Activated T-helper 1 cell treated with anti-CD3 and anti-CD28 coated beads, Interleukin-12 subunit alpha, Interleukin-12 subunit beta, Interleukin-2, Interleukin-4 antibody, amounts not matched to agents 30 ng/mL and 10 ng/mL and 1 ng/mL, durations not matched to agents 14 hours and 24 hours and 36 hours (primary cell): ENCODE measurements around the gene CLPTM1L. TPM values are rescaled to one million over a fixed set of nuclear protein-coding genes. Genes with fewer than 3 reads are reported as not detected.

Experiments
- DNase-seq: peaks from one replicate; pipeline ENCODE4 v3.0.0; 2021; ENCODE audit warnings: low spot score
- H3K27ac Mint-ChIP-seq: one replicate; pipeline ENCODE4 v1.8.0; 2021; ENCODE audit warnings: mild to moderate bottlenecking, mixed read lengths
- H3K27me3 Mint-ChIP-seq: one replicate; pipeline ENCODE4 v1.8.0; 2022; ENCODE audit warnings: mild to moderate bottlenecking, moderate library complexity, mixed read lengths; ENCODE audit not compliant: insufficient read depth
- H3K36me3 Mint-ChIP-seq: one replicate; pipeline ENCODE4 v1.8.0; 2021; ENCODE audit warnings: low read depth, mixed read lengths
- H3K4me1 Mint-ChIP-seq: one replicate; pipeline ENCODE4 v1.8.0; 2021; ENCODE audit warnings: low read depth, mixed read lengths
- H3K4me3 Mint-ChIP-seq: one replicate; pipeline ENCODE4 v1.8.0; 2021; ENCODE audit warnings: mild to moderate bottlenecking, moderate library complexity, mixed read lengths
- H3K9me3 Mint-ChIP-seq: one replicate; pipeline ENCODE4 v1.8.0; 2021; ENCODE audit warnings: mixed read lengths
- intact Hi-C: fragments of 100-400 bp; cut with micrococcal nuclease; formaldehyde crosslinking; loops from one replicate; pipeline ENCODE4 v1.15.1; 2024
- total RNA-seq: library from RNA; stranded (reverse); gene quantifications from 2 replicates; pipeline ENCODE4 v1.2.3, GENCODE V29; 2022

Gene CLPTM1L, protein sequence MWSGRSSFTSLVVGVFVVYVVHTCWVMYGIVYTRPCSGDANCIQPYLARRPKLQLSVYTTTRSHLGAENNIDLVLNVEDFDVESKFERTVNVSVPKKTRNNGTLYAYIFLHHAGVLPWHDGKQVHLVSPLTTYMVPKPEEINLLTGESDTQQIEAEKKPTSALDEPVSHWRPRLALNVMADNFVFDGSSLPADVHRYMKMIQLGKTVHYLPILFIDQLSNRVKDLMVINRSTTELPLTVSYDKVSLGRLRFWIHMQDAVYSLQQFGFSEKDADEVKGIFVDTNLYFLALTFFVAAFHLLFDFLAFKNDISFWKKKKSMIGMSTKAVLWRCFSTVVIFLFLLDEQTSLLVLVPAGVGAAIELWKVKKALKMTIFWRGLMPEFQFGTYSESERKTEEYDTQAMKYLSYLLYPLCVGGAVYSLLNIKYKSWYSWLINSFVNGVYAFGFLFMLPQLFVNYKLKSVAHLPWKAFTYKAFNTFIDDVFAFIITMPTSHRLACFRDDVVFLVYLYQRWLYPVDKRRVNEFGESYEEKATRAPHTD
- 132 and 133 TPM in 2 replicates for total RNA-seq

DNA sequence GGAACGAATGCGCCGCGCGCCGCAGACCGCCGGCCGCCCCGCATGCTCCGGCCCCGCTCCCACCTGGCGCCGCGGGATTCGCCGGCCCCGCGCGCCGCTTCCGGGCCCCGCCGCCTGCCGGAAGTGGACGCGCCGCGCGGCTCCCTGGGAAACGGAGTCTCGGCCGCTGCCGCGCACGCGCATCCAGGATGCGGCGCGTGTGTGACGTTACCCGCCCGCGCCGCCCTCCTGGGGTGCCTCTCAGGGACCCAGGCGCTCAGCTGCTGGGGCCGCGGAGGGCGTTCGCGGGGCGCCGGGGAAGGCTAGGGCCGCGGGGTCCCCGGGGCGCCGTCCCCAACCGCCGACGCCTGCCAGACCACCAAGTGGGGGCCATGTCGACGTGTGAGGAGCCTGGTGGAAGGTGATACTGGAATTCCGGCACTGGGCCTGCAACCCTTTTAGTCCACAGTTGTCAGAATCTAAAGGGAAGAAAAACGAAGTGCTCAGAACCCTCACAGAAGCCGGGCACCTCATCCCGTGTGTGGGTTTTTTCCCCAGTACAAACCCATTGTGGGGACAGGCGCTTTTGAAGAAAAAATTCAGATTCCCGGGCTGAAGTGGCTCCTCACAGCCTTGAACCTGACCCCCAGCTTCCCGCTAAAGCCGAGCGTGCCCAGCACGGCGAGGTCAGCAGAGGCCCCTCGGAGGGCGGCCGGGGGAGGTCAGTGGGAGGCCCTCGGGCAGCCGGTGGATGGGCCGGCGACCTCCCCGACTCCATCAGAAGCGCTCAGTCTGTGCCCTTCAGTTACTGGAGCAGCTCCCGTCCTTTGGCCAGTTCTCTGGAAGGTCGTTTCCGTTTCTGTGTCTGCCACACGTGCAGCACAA is at the start of gene CLPTM1L:
TSS of gene CLPTM1L (minus strand) at position 125 of the 864 bp plus-strand sequence. CDS start 258 bp downstream, outside the sequence.
- H3K4me3 Mint-ChIP-seq = peak within 1 kb of the TSS; percentile 90
- no peaks in the 10 kb centered on the region for H3K27me3 Mint-ChIP-seq
- peaks cover 24% of the 10 kb centered on the region for H3K36me3 Mint-ChIP-seq
- H3K4me1 Mint-ChIP-seq = peaks cover 29% of the 10 kb centered on the region
- H3K9me3 Mint-ChIP-seq = no peaks in the 10 kb centered on the region
- H3K27ac Mint-ChIP-seq = peak within 1 kb of the TSS; percentile 89
- intact Hi-C loops = loop anchor here (1.0 to 10.0 kb wide), 6 partner anchors 30 to 450 kb away; partner anchors contain the start of genes MRPL36 and TERT
- peak; percentile 87 for DNase-seq

DNA sequence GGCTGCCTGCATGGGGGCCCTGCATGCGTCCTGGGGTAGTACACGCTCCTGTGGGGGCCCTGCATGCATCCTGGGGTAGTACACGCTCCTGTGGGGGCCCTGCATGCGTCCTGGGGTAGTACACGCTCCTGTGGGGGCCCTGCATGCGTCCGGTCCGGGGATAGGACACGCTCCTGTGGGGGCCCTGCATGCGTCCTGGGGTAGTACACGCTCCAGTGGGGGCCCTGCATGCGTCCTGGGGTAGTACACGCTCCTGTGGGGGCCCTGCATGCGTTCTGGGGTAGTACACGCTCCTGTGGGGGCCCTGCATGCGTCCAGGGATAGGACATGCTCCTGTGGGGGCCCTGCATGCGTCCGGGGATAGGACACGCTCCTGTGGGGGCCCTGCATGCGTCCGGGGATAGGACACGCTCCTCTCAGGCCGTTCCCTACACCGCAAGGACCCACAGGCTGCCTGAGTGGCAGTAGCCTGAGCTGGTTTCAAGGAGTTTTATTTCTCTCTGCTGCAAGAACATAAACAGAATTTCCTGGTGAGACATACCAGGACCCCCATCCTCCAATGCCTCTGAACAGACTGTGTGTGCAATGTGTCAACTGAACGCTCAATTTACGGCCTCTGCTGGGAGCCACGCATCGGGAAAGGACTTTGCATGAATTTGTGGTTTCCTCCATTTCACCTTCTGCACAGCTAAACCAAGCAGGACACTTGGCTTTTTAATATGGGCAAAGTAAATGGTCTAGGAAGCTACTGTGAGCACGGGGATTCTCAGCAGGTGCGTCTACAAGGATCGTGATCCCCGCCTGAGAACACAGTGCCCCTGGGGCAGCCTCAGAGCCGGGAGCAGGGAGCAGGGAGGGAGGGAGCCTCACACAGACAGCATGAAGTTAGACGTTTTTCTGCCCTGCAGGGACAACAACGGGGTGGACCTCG is 48.9 kb upstream of the CLPTM1L start:
- H3K4me3 Mint-ChIP-seq = no peak overlapping the region
- no peak for DNase-seq
- H3K36me3 Mint-ChIP-seq = no peaks in the 10 kb centered on the region
- no peaks in the 10 kb centered on the region for H3K9me3 Mint-ChIP-seq
- peaks cover 5% of the 10 kb centered on the region for H3K27me3 Mint-ChIP-seq
- intact Hi-C loops = no loop called here
- no peaks in the 10 kb centered on the region for H3K4me1 Mint-ChIP-seq
- H3K27ac Mint-ChIP-seq = no peak overlapping the region

DNA sequence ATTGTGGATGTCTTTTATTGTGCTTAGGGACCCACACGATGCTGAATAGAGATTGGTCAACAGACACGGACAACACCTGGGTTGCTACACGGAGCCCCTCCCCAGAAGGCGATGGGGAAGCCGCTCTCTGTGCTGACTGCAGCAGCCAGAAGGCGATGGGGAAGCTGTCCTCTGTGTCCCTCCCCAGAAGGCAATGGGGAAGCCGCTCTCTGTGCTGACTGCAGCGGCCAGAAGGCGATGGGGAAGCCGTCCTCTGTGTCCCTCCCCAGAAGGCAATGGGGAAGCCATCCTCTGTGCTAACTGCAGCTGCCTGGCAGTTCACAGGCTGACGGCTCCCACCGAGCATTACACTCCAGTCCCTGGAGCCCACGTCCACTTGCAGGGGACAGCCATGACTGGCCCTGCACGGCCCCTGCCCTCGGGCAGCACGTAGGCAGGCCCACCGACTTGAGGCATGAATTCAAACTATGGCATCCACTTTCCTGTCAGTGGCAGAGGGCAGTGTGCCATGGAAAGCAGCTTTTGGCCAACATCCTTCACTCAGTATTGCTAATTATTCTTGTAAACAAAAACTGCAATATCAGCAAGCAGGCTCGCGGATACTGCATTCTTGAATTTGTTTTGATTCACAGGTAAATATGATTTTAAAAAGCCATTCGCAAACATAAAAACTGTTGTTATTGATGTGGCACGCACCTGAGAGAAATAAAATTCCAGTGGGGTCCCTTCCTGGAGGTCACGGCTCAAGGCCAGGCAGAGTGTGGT is 48.1 kb upstream of the CLPTM1L start:
- no peak overlapping the region for H3K4me3 Mint-ChIP-seq
- intact Hi-C loops = no loop called here
- no peak for DNase-seq
- H3K9me3 Mint-ChIP-seq = no peaks in the 10 kb centered on the region
- peaks cover 10% of the 10 kb centered on the region for H3K27me3 Mint-ChIP-seq
- H3K36me3 Mint-ChIP-seq = no peaks in the 10 kb centered on the region
- no peak overlapping the region for H3K27ac Mint-ChIP-seq
- no peaks in the 10 kb centered on the region for H3K4me1 Mint-ChIP-seq

DNA sequence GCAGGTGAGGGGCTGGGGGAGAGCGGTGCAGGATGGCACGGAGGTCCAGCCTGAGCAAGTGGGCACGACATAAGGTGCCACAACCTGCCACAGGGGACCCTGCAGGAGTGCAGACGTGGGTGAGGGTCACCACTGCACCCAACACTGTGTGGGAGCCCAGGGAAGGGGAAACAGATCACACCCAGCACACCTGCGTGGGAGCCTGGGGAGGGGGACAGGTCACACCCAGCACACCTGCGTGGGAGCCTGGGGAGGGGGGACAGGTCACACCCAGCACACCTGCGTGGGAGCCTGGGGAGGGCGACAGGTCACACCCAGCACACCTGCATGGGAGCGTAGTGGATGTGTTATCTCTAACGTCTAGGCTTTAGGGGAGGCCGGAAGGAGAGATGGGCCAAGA is 47.4 kb upstream of the CLPTM1L start:
- Mint-ChIP-seq H3K4me1 (no peaks in the 10 kb centered on the region), H3K27ac (no peak overlapping the region), H3K9me3 (no peaks in the 10 kb centered on the region), H3K36me3 (no peaks in the 10 kb centered on the region), H3K27me3 (peaks cover 7% of the 10 kb centered on the region), H3K4me3 (no peak overlapping the region)
- no peak for DNase-seq
- intact Hi-C loops = no loop called here

DNA sequence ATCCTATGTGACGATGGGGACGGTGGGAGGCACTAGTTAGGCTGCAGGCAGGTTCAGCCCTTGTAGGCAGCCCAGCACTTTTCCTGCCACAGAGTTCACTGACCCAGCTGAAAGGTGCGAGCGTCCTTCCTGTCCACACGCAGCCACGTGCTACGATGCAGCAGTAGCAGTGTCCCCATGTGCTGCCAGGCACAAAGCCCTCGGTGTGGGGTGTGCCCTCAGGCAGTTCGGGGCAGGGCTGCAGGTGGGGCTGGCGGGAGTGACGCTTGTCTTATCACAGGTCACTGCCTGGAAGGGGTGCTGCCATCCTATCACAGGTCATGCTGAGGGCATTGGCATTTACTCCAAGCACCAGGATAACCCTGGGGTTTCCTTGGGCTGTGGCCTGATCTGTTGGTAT is 46.8 kb upstream of the CLPTM1L start:
- no peak overlapping the region for H3K27ac Mint-ChIP-seq
- H3K36me3 Mint-ChIP-seq = no peaks in the 10 kb centered on the region
- H3K9me3 Mint-ChIP-seq = no peaks in the 10 kb centered on the region
- no peak for DNase-seq
- no peak overlapping the region for H3K4me3 Mint-ChIP-seq
- H3K27me3 Mint-ChIP-seq = peaks cover 7% of the 10 kb centered on the region
- intact Hi-C loops = no loop called here
- peaks cover 5% of the 10 kb centered on the region for H3K4me1 Mint-ChIP-seq

DNA sequence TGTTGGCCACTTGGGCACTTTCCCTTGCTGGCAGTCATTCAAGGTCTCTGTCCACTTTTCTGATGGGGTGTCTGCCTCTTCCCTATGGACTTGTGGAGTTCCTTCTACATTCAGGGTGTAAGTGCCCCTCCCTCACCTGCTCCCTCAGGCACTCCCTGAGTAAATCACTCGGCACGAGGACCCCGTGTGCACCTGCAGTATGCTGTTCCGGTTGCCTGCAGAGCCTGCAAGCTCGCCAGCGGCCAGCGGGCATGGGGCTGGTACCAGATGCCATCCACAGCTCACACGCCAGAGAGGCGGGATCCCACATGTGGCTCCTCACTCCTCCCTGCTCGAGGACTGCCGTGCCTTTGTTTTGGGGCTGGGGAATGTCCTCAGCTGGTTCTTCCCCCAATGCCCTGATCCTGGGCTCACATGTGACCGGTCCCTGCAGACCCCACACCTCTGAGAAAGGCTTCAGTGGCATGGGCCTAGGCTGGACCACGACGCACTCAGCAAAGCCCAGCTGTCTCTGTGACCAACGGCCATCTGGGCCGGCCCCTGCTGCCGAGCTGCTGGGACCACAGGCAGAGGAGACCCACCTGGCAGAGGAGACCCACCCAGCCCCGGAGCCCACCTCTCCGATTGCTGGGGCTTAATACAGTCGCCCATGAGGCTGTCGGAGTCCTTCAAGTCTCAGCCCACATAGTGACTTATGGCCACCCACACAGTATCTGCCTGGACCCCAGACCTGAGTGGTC is 46.1 kb upstream of the CLPTM1L start:
- peaks cover 7% of the 10 kb centered on the region for H3K27me3 Mint-ChIP-seq
- H3K4me1 Mint-ChIP-seq = peaks cover 12% of the 10 kb centered on the region
- H3K9me3 Mint-ChIP-seq = no peaks in the 10 kb centered on the region
- intact Hi-C loops = no loop called here
- DNase-seq = no peak
- H3K36me3 Mint-ChIP-seq = no peaks in the 10 kb centered on the region
- no peak overlapping the region for H3K4me3 Mint-ChIP-seq
- no peak overlapping the region for H3K27ac Mint-ChIP-seq

DNA sequence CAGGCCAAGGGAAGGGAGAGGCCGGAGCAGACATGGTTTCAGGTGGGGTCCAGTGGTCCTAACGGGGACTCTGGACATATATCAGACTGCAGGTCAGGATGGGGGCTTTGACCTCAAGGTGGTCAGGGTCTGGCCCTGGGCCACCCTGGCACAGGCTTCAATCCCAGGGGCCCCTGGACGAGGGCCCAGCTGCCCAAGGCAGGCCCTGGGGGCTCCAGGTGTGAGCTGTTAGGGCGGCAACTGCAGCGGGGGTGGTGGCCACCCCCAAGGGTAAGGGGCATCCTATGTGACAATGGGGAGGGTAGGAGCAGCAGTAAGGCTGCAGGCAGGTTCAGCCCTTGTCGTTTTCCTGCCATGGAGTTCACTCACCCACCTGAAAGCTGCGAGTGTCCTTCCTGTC is 45.4 kb upstream of the CLPTM1L start:
- H3K36me3 Mint-ChIP-seq = no peaks in the 10 kb centered on the region
- peaks cover 16% of the 10 kb centered on the region for H3K4me1 Mint-ChIP-seq
- no peak overlapping the region for H3K27ac Mint-ChIP-seq
- no peaks in the 10 kb centered on the region for H3K9me3 Mint-ChIP-seq
- H3K4me3 Mint-ChIP-seq = no peak overlapping the region
- intact Hi-C loops = no loop called here
- DNase-seq = no peak
- H3K27me3 Mint-ChIP-seq = peaks cover 7% of the 10 kb centered on the region

DNA sequence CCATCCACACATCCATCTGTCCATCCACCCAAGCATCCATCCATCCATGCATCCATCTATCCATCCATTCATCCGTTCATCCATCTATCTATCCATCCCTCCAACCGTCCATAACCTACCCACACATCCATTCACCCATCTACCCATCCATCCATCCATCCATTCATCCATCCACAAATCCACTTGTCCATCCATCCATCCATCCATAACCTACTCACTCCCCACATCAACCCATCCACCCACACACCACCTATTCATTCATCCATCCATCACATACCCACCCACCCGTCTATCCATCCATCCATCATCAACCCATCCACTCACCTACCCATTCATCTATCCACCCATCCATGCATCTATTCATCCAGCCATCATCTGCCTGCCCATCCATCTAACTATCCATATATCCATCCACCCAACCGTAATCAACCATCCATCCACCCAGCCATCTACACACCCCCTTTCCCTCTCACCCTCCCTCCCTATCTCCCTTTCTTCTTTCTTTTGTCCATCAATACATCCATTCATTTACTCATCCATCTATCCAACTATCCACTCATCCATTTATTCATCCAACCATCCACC is 43.6 kb upstream of the CLPTM1L start:
- H3K4me3 Mint-ChIP-seq = peak overlapping the region; percentile 9
- intact Hi-C loops = loop anchor here (5.0 kb wide), 3 partner anchors 149 to 404 kb away; no protein-coding TSS in a partner anchor
- H3K36me3 Mint-ChIP-seq = no peaks in the 10 kb centered on the region
- H3K4me1 Mint-ChIP-seq = peaks cover 18% of the 10 kb centered on the region
- no peaks in the 10 kb centered on the region for H3K9me3 Mint-ChIP-seq
- peak overlapping the region; percentile 13 for H3K27ac Mint-ChIP-seq
- DNase-seq = no peak
- H3K27me3 Mint-ChIP-seq = peaks cover 5% of the 10 kb centered on the region

DNA sequence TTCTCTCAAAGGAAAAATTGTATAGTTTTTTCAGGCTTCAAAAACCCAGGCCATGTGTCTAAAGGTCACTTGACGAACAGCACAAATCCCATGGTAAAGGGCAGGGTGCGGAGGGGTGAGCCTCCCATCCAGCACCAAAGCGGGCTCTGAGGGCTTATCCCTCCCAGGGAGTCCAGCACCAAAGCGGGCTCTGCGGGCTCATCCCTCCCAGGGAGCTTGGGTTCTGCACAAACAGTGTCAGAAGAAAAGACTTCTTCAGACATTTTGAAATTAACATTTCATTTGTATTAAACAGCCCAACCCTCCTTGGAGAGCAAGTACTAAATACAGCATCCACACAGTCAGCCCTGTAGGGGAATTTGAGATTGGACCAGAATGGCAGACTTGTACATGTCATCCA is 43.0 kb upstream of the CLPTM1L start:
- Mint-ChIP-seq H3K4me3 (peak overlapping the region; percentile 94), H3K4me1 (peaks cover 18% of the 10 kb centered on the region), H3K9me3 (no peaks in the 10 kb centered on the region), H3K36me3 (no peaks in the 10 kb centered on the region), H3K27me3 (peaks cover 5% of the 10 kb centered on the region), H3K27ac (no peak overlapping the region)
- intact Hi-C loops = loop anchor here (5.0 kb wide), 3 partner anchors 149 to 404 kb away; no protein-coding TSS in a partner anchor
- no peak for DNase-seq

DNA sequence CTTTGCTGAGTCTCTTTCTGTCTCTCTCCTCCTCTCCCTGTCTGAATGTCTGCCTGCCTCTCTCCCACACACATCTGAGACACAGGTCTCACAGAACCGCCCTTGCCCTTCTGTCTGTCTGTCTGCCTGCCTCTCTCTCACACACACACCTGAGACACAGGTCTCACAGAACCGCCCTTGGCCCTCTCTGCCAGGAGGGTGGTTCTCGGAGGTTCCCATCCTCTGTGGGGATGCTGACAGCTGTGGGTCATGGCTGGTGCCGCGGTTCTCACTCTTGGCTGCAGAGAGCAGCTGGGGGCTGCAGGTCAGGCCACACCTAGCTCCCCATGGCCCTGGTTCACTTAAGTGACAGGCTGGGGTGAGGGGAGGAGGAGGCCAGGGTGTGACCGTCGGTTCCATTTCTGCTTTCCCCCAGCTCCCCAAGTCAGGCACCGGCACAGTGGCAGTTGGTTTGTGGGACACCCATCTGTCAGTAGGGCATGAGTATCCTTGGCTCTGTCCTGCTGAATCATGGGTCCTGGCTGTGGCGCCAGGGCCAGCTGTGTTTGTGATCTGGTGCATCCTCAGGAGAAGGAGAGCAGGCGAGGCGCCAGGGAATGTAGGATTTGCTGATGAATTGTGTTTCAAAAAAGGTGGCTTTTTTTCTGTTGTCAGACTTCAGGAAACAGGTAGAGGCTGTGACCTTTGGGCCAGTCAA is 42.3 kb upstream of the CLPTM1L start:
- H3K4me1 Mint-ChIP-seq = peaks cover 18% of the 10 kb centered on the region
- H3K36me3 Mint-ChIP-seq = no peaks in the 10 kb centered on the region
- peak overlapping the region; percentile 97 for H3K27ac Mint-ChIP-seq
- H3K27me3 Mint-ChIP-seq = peaks cover 5% of the 10 kb centered on the region
- intact Hi-C loops = loop anchor here (5.0 kb wide), 3 partner anchors 150 to 405 kb away; no protein-coding TSS in a partner anchor
- H3K9me3 Mint-ChIP-seq = no peaks in the 10 kb centered on the region
- H3K4me3 Mint-ChIP-seq = peak overlapping the region; percentile 94
- no peak for DNase-seq
